Nephron progenitor cell (in vitro differentiated cells): ENCODE data around the gene PDGFB.

ENCODE experiments used
- DNase-seq: peaks from one replicate; pipeline ENCODE4 v3.0.0; 2021
- H3K27ac Mint-ChIP-seq: 2 replicates; pipeline ENCODE4 v1.8.0; 2021; ENCODE audit warnings: mild to moderate bottlenecking, moderate library complexity, mixed read lengths
- H3K27me3 Mint-ChIP-seq: 2 replicates; pipeline ENCODE4 v1.8.0; 2021; ENCODE audit warnings: mild to moderate bottlenecking, low read depth, mixed read lengths; ENCODE audit not compliant: poor library complexity
- H3K36me3 Mint-ChIP-seq: 2 replicates; pipeline ENCODE4 v1.8.0; 2021; ENCODE audit warnings: low read depth, mixed read lengths
- H3K4me1 Mint-ChIP-seq: 2 replicates; pipeline ENCODE4 v1.8.0; 2021; ENCODE audit warnings: mixed read lengths
- H3K4me3 Mint-ChIP-seq: 2 replicates; pipeline ENCODE4 v1.8.0; 2021; ENCODE audit warnings: mild to moderate bottlenecking, moderate library complexity, mixed read lengths
- H3K9me3 Mint-ChIP-seq: 2 replicates; pipeline ENCODE4 v1.8.0; 2021; ENCODE audit warnings: mild to moderate bottlenecking, moderate library complexity, mixed read lengths
- CTCF ChIP-seq: fragments of 200-600 bp; sonication (generic); IDR thresholded peaks from 2 replicates; pipeline ENCODE4 v1.5.0; 2021; ENCODE audit warnings: antibody characterized with exemption

The PDGFB gene

GRCh38 chr22:39242595-39243438 is 2.0 kb downstream of the PDGFB start:
- DNase-seq = peak; percentile 61
- Mint-ChIP-seq H3K36me3 (no peaks in the 10 kb centered on the region), H3K4me3 (peak overlapping the region; percentile 86), H3K9me3 (no peaks in the 10 kb centered on the region), H3K4me1 (peaks cover 37% of the 10 kb centered on the region), H3K27ac (no peak overlapping the region), H3K27me3 (peaks cover 68% of the 10 kb centered on the region)
- TF ChIP-seq CTCF = no peak

GRCh38 chr22:39241794-39242594 is 2.8 kb downstream of the PDGFB start:
- no peaks in the 10 kb centered on the region for H3K36me3 Mint-ChIP-seq
- no peak overlapping the region for H3K27ac Mint-ChIP-seq
- DNase-seq = peak; percentile 39
- no peak for TF ChIP-seq CTCF
- H3K4me1 Mint-ChIP-seq = peaks cover 45% of the 10 kb centered on the region
- H3K27me3 Mint-ChIP-seq = peaks cover 66% of the 10 kb centered on the region
- peak overlapping the region; percentile 86 for H3K4me3 Mint-ChIP-seq
- H3K9me3 Mint-ChIP-seq = no peaks in the 10 kb centered on the region

GRCh38 chr22:39240831-39241793 is 3.7 kb downstream of the PDGFB start:
- peak; percentile 43 for DNase-seq
- no peak overlapping the region for H3K27ac Mint-ChIP-seq
- peaks cover 54% of the 10 kb centered on the region for H3K4me1 Mint-ChIP-seq
- peak overlapping the region; percentile 86 for H3K4me3 Mint-ChIP-seq
- no peaks in the 10 kb centered on the region for H3K36me3 Mint-ChIP-seq
- H3K27me3 Mint-ChIP-seq = peaks cover 58% of the 10 kb centered on the region
- H3K9me3 Mint-ChIP-seq = no peaks in the 10 kb centered on the region
- TF ChIP-seq CTCF = no peak

- Mint-ChIP-seq H3K27me3 (peaks cover 48% of the 10 kb centered on the region), H3K9me3 (no peaks in the 10 kb centered on the region), H3K27ac (no peak overlapping the region), H3K4me3 (no peak overlapping the region), H3K4me1 (peaks cover 58% of the 10 kb centered on the region), H3K36me3 (no peaks in the 10 kb centered on the region)
- no peak for DNase-seq
- no peak for TF ChIP-seq CTCF
These were observed 5.0 kb downstream of the PDGFB start for GRCh38 chr22:39239561-39240423.

- Mint-ChIP-seq H3K36me3 (no peaks in the 10 kb centered on the region), H3K27ac (no peak overlapping the region), H3K27me3 (peaks cover 47% of the 10 kb centered on the region), H3K4me1 (peaks cover 62% of the 10 kb centered on the region), H3K9me3 (no peaks in the 10 kb centered on the region), H3K4me3 (no peak overlapping the region)
- DNase-seq = no peak
- TF ChIP-seq CTCF = no peak
These were observed 5.7 kb downstream of the PDGFB start for GRCh38 chr22:39238966-39239505.
